Metanephros (tissue), 1 donor: Measurements from ENCODE around the gene XAGE3. TPM values are rescaled to one million over a fixed set of nuclear protein-coding genes. Genes with fewer than 3 reads are reported as not detected.

Source experiments
- total RNA-seq: library from RNA; depleted of rRNA; stranded (reverse); fragments of >200 nt; gene quantifications from one replicate; pipeline ENCODE4 v1.2.3, GENCODE V29; 2014

XAGE3 gene, protein sequence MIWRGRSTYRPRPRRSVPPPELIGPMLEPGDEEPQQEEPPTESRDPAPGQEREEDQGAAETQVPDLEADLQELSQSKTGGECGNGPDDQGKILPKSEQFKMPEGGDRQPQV
- total RNA-seq = not detected

DNA sequence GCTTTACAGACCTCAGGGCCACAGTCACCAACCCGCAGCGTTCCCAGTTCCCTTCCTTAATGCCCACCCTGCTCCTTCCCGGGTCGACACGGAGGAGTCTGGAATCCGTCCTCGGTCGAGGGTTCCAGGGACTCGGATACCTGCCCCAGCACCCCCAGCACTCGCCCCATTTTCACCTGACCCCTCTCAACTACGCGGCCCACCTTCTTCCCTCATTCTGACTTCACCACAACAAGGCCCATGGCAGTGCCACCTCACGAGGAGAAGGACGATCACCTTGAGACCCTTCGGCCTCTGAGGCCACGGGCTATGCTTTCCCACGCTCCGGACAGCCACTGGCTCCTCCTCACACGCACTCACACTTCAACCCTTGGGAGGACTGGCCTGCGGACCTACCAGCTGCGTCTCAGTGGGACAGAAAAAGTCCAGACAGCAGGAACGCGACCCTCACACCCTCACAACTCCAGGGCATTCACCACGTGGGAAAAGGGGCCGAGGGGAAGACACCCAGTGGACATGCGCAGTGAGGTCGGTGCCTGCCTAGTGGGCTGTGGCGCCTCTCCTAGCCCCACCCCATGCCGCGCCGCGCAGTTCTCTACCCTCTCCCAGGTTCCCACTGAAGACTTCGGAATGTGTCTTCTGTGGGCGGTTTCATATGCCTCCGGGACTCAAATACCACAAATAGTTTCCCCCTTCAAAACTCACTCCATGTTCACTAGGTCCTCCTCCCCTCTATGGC lies at the start of gene XAGE3:
Gene XAGE3, minus strand, starts transcription at position 474 of the 739 bp plus-strand sequence. CDS start 950 bp downstream, outside the sequence.

DNA sequence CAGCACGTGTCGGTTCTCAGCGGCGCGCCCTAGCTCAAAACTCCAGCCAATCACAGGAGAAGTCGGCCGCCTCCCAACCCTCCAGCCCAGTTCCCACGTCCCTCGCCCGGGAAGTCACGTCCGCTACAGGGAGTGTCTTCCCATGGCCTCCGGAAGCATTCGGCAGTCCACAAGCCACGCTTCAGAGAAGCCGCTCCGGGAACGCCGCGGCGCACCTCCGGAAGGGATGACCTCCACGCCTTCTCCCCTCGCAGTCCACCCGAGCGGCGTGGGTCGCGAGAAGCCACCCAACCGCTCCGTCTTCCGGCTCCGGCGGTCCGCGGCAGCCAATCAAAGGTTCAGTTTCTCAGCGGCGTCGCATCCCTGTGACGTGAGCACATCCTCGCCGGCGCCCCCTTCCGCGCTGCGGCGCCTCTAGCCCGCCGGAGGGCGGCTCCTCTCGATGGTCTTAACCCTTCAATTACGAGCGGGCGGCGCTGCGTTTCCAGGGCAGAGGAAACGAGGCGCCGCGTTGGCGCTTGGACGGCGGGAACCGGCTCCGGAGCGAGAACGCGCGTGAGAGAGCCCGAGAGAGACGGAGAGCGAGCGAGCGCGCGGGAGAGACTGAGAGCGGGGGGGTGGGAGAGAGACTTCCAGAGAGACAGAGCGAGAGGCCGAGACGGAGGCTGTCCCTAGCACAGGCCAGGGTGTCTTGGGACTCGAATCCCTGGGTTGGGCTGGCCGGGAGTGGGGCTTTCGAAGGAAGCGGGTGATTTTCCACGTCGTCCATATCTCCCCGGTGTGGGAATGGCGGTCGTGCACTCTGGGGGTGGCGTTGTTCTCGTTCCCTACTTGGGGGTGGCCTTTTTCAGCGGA lies 29.2 kb upstream of the XAGE3 start, which contains the start of gene FAM156B:
Gene FAM156B, plus strand, starts transcription at position 476 of the 855 bp plus-strand sequence. CDS start 9,896 bp downstream, outside the sequence.

Other genes starting within 250 kb of the XAGE3 start
- gene SSX7, start 213.2 kb downstream of the XAGE3 start, total RNA-seq = not detected
- gene SSX2, start 160.9 kb downstream of the XAGE3 start, total RNA-seq = not detected
- 0.35 TPM for gene SSX2B, start 116.8 kb downstream of the XAGE3 start, total RNA-seq
- not detected for gene SPANXN5, start 70.7 kb downstream of the XAGE3 start, total RNA-seq
- gene XAGE5, start 56.8 kb downstream of the XAGE3 start, total RNA-seq = not detected
- gene FAM156B, start 29.2 kb upstream of the XAGE3 start, total RNA-seq = 22.0 TPM
- 28.9 TPM for gene FAM156A, start 90.4 kb upstream of the XAGE3 start, total RNA-seq
- 13.7 TPM for gene GPR173, start 180.7 kb upstream of the XAGE3 start, total RNA-seq
- gene TSPYL2, start 214.3 kb upstream of the XAGE3 start, total RNA-seq = 22.5 TPM
- 29.0 TPM for gene KANTR, start 226.1 kb upstream of the XAGE3 start, total RNA-seq